ENCODE results near the gene KANSL1. TPM values are rescaled to one million over a fixed set of nuclear protein-coding genes. Genes with fewer than 3 reads are reported as not detected.

The KANSL1 gene
- total and polyA plus RNA-seq, 8 donors, result 65.9 to 129 (median 79.0) TPM

DNA sequence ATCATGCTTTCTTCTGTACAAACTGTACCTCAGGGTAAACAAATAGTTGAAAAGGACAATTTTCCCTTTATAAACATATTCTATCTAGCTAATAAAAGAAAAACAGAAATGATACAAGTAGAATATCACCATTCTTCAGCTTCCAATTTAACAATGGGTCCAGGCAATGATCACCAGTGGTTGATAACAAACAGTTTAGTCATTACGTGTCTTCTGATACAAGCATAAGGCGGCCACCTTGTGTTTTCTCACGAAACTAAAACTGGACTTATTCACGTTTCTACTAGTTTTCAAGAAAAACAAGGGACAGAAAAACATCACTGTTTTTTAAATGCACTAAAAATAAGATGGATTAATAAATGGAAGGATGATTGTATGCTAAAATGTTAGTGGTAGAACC lies 135.9 kb downstream of the KANSL1 start:
- H3K36me3 ChIP-seq, result peaks cover 0 to 20% of the 10 kb centered on the region in 2 donors
- DNase-seq (no peak), ATAC-seq (no peak)
- no peaks in the 10 kb centered on the region for H3K27me3 ChIP-seq
- peaks cover 0 to 13% of the 10 kb centered on the region in 2 donors for H3K4me1 ChIP-seq
- TF ChIP-seq, protein P1, sequence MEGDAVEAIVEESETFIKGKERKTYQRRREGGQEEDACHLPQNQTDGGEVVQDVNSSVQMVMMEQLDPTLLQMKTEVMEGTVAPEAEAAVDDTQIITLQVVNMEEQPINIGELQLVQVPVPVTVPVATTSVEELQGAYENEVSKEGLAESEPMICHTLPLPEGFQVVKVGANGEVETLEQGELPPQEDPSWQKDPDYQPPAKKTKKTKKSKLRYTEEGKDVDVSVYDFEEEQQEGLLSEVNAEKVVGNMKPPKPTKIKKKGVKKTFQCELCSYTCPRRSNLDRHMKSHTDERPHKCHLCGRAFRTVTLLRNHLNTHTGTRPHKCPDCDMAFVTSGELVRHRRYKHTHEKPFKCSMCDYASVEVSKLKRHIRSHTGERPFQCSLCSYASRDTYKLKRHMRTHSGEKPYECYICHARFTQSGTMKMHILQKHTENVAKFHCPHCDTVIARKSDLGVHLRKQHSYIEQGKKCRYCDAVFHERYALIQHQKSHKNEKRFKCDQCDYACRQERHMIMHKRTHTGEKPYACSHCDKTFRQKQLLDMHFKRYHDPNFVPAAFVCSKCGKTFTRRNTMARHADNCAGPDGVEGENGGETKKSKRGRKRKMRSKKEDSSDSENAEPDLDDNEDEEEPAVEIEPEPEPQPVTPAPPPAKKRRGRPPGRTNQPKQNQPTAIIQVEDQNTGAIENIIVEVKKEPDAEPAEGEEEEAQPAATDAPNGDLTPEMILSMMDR (IDR thresholded peaks at IDR 0.05), result no peak
- intact Hi-C loops (cut with DNase I), result no loop called here
- no peaks in the 10 kb centered on the region for H3K9me3 ChIP-seq
- no peak overlapping the region for H3K4me3 ChIP-seq
- no peak overlapping the region for H3K27ac ChIP-seq

- ATAC-seq, result peak; percentile 30
- DNase-seq, result no peak
- Histone ChIP-seq H3K9me3 (no peaks in the 10 kb centered on the region), H3K4me1 (peaks cover 0 to 13% of the 10 kb centered on the region in 2 donors), H3K27me3 (no peaks in the 10 kb centered on the region), H3K36me3 (peaks cover 0 to 19% of the 10 kb centered on the region in 2 donors), H3K27ac (no peak overlapping the region), H3K4me3 (no peak overlapping the region)
- TF ChIP-seq, protein P1 (IDR thresholded peaks at IDR 0.05), result no peak
- intact Hi-C loops (cut with DNase I), result no loop called here
Observed at GRCh38 chr17:46056800-46057304, 136.4 kb downstream of the KANSL1 start.

GRCh38 chr17:46053911-46054534 lies 139.2 kb downstream of the KANSL1 start:
- Histone ChIP-seq H3K9me3 (no peaks in the 10 kb centered on the region), H3K4me3 (no peak overlapping the region), H3K27ac (no peak overlapping the region), H3K27me3 (no peaks in the 10 kb centered on the region), H3K36me3 (peaks cover 0 to 26% of the 10 kb centered on the region in 2 donors), H3K4me1 (peaks cover 0 to 13% of the 10 kb centered on the region in 2 donors)
- intact Hi-C loops (cut with DNase I), result no loop called here
- DNase-seq (no peak), ATAC-seq (peak; percentile 35)
- TF ChIP-seq, protein P1 (IDR thresholded peaks at IDR 0.05), result no peak

DNA sequence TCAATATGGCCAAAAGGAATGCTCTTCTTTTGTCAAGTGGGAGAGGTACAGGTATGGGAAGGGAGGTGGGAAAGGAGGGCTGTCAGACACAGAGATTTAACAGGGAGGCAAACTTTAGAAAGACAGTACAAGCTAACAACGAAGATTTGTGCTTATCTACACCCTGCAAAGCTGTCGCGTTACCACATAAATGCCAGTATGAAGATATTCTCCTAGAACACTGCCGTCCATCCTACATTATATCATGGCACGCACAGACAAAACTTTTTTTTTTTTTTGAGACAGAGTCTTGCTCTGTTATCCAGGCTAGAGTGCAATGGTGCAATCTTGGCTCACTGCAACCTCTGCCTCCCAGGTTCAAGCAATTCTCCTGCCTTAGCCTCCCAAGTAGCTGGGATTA lies 143.6 kb downstream of the KANSL1 start:
- TF ChIP-seq, protein P1 (IDR thresholded peaks at IDR 0.05), result no peak
- intact Hi-C loops (cut with DNase I), result loop anchor here in 1 of 2 donors (10.0 kb wide), 1 partner anchor 135 kb away; no protein-coding TSS in a partner anchor
- DNase-seq (no peak), ATAC-seq (no peak)
- Histone ChIP-seq H3K9me3 (no peaks in the 10 kb centered on the region), H3K27me3 (no peaks in the 10 kb centered on the region), H3K4me1 (peaks cover 5 to 21% of the 10 kb centered on the region in 2 donors), H3K4me3 (no peak overlapping the region), H3K36me3 (peaks cover 0 to 53% of the 10 kb centered on the region in 2 donors), H3K27ac (no peak overlapping the region)

GRCh38 chr17:46047856-46048255 lies 145.4 kb downstream of the KANSL1 start:
- H3K9me3 ChIP-seq, result no peaks in the 10 kb centered on the region
- H3K36me3 ChIP-seq, result peaks cover 0 to 54% of the 10 kb centered on the region in 2 donors
- TF ChIP-seq, protein P1 (IDR thresholded peaks at IDR 0.05), result no peak
- peaks cover 11 to 31% of the 10 kb centered on the region in 2 donors for H3K4me1 ChIP-seq
- no peak overlapping the region for H3K27ac ChIP-seq
- ATAC-seq (no peak), DNase-seq (no peak)
- intact Hi-C loops (cut with DNase I), result loop anchor here in 1 of 2 donors (10.0 kb wide), 1 partner anchor 137 kb away; no protein-coding TSS in a partner anchor
- no peaks in the 10 kb centered on the region for H3K27me3 ChIP-seq
- no peak overlapping the region for H3K4me3 ChIP-seq
